Measurements from ENCODE around the gene ATP8A1.

The ATP8A1 gene

DNA sequence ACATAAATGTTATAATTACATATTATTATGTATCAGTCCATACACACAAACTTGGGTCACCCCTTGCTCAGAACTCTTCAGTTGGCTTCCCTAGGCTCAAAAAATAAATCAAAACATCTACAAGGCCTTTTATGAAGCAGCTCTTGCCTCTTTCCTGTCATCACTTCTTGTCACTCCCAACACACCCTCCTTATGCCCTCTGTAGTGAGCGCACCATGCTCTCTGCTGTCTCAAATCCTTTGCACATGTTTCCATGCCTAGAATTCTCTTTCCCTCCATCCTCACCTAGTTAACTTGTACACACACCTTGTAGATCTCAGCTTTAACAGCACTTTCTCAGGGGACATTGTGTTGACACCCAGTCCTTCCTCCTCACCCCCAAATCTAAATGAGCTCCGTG, 53.0 kb downstream of the ATP8A1 start:
- TF ChIP-seq, protein P1, sequence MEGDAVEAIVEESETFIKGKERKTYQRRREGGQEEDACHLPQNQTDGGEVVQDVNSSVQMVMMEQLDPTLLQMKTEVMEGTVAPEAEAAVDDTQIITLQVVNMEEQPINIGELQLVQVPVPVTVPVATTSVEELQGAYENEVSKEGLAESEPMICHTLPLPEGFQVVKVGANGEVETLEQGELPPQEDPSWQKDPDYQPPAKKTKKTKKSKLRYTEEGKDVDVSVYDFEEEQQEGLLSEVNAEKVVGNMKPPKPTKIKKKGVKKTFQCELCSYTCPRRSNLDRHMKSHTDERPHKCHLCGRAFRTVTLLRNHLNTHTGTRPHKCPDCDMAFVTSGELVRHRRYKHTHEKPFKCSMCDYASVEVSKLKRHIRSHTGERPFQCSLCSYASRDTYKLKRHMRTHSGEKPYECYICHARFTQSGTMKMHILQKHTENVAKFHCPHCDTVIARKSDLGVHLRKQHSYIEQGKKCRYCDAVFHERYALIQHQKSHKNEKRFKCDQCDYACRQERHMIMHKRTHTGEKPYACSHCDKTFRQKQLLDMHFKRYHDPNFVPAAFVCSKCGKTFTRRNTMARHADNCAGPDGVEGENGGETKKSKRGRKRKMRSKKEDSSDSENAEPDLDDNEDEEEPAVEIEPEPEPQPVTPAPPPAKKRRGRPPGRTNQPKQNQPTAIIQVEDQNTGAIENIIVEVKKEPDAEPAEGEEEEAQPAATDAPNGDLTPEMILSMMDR (IDR thresholded peaks at IDR 0.05; ENCODE audit: borderline replicate concordance, insufficient read depth, low read depth, low read length): no peak
- no peak overlapping the region for H3K4me3 ChIP-seq (ENCODE audit: low read depth, low read length)

DNA sequence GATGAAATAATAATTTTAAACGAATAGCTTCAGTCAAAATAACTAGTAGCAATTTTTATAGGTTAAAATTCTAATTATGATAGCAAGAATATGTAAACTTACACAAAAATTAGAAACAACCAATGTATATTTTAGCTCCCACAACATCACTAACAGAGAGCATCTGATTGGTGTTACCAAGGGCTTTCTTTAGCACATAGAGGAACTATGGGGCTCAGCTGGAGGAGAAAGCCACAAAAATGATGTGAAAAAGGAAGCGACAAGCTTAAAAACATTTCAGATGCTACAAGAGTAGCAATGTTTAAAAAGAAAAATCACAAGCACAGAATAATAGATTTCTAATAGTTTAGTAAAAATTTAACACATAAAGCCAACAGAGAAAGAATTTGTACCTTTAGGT, 56.3 kb downstream of the ATP8A1 start:
- TF ChIP-seq, protein P1 (IDR thresholded peaks at IDR 0.05; ENCODE audit: borderline replicate concordance, insufficient read depth, low read depth, low read length): no peak
- no peak overlapping the region for H3K4me3 ChIP-seq (ENCODE audit: low read depth, low read length)

- TF ChIP-seq, protein P1 (IDR thresholded peaks at IDR 0.05; ENCODE audit: borderline replicate concordance, insufficient read depth, low read depth, low read length): no peak
- no peak overlapping the region for H3K4me3 ChIP-seq (ENCODE audit: low read depth, low read length)
These were observed 60.0 kb downstream of the ATP8A1 start for GRCh38 chr4:42596918-42597317.

DNA sequence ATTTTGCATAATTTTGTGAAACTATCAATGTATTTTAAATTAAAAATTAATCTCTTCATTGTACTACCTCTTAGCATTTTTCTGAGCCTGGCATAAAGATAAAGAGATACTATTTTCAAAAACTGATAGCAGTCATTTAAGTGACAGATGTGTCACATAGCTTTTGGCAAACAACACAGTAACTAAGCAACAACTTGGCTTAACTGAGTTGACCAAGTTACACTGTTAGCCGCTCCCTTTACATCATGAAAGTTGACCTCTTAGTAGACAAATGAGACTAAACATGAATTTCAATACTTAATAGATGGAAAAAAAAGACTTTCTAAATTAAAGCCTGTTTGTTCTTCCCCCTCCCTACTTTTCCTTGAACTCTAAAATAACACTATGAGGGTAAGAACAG, 62.0 kb downstream of the ATP8A1 start:
- TF ChIP-seq, protein P1 (IDR thresholded peaks at IDR 0.05; ENCODE audit: borderline replicate concordance, insufficient read depth, low read depth, low read length): no peak
- H3K4me3 ChIP-seq (ENCODE audit: low read depth, low read length): no peak overlapping the region

- H3K4me3 ChIP-seq (ENCODE audit: low read depth, low read length): no peak overlapping the region
- TF ChIP-seq, protein P1 (IDR thresholded peaks at IDR 0.05; ENCODE audit: borderline replicate concordance, insufficient read depth, low read depth, low read length): no peak
These were observed 68.0 kb downstream of the ATP8A1 start for GRCh38 chr4:42588909-42589308.

- TF ChIP-seq, protein P1 (IDR thresholded peaks at IDR 0.05; ENCODE audit: borderline replicate concordance, insufficient read depth, low read depth, low read length): no peak
- H3K4me3 ChIP-seq (ENCODE audit: low read depth, low read length): no peak overlapping the region
These were observed 70.1 kb downstream of the ATP8A1 start for GRCh38 chr4:42586775-42587174.

DNA sequence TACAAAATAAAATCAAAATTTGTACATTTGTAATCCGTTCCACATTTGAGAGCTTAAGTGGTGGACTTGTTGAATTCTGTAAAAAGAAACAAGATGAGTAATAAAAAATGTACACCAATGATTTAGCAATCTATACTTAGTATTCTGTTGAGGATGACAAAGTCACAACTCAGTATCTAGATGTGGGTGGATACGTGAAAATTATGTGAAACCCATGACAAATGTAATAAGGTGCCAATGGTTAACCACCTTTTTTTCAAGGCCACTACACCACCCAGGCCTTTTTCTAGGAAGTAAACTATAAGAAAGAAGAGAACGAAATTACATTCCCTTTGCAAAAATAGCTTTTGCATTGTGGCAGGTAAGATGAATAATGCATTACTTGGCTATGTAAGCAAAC, 77.0 kb downstream of the ATP8A1 start:
- TF ChIP-seq, protein P1 (IDR thresholded peaks at IDR 0.05; ENCODE audit: borderline replicate concordance, insufficient read depth, low read depth, low read length): no peak
- H3K4me3 ChIP-seq (ENCODE audit: low read depth, low read length): no peak overlapping the region

Measured in GM12875 (cell line).